ENCODE measurements around the gene C10orf95. TPM values are rescaled to one million over a fixed set of nuclear protein-coding genes. Genes with fewer than 3 reads are reported as not detected.

C10orf95 gene
- total RNA-seq, 1 donor from 2014 or later = not detected

Small RNA genes within 50 kb of the gene (microRNA-seq; reads per million reads assigned to microRNA genes)
- 209 reads per million, percentile 63 among the genes with 10 or more reads in this experiment for gene MIR146B

Other genes starting within 250 kb of the C10orf95 start
- gene ELOVL3, start 225.2 kb downstream of the C10orf95 start, total RNA-seq = 0.22 TPM
- gene PITX3, start 210.0 kb downstream of the C10orf95 start, total RNA-seq = 3.4 TPM
- gene GBF1, start 206.0 kb downstream of the C10orf95 start, total RNA-seq = 41.4 TPM
- gene NFKB2, start 55.8 kb downstream of the C10orf95 start, total RNA-seq = 13.3 TPM
- gene PSD, start 32.8 kb downstream of the C10orf95 start, total RNA-seq = 0.89 TPM
- gene FBXL15, start 30.7 kb downstream of the C10orf95 start, total RNA-seq = 9.4 TPM
- gene CUEDC2, start 19.0 kb downstream of the C10orf95 start, total RNA-seq = 73.8 TPM
- gene ACTR1A, start 51.2 kb upstream of the C10orf95 start, total RNA-seq = 90.6 TPM
- 7.6 TPM for gene SUFU, start 52.4 kb upstream of the C10orf95 start, total RNA-seq
- gene TRIM8, start 192.9 kb upstream of the C10orf95 start, total RNA-seq = 103 TPM

All from Right ventricle myocardium superior (tissue), 1 donor.